ENCODE results near the gene STAP2.

Gene STAP2

GRCh38 chr19:4370418-4371041, 31.9 kb upstream of the STAP2 start:
- DNase-seq = no peak

- no peak for DNase-seq
These were observed 31.2 kb upstream of the STAP2 start for GRCh38 chr19:4369888-4370260.

- no peak for DNase-seq
These were observed 30.7 kb upstream of the STAP2 start for GRCh38 chr19:4369109-4369887.

GRCh38 chr19:4368128-4368820, 29.6 kb upstream of the STAP2 start:
- DNase-seq = no peak

GRCh38 chr19:4367781-4368127, 29.1 kb upstream of the STAP2 start:
- DNase-seq = no peak

GRCh38 chr19:4367336-4367723, 28.7 kb upstream of the STAP2 start:
- no peak for DNase-seq

GRCh38 chr19:4366666-4367335, 28.2 kb upstream of the STAP2 start:
- DNase-seq = no peak

GRCh38 chr19:4365791-4366665, 27.4 kb upstream of the STAP2 start:
- no peak for DNase-seq

- DNase-seq = no peak
These were observed 26.7 kb upstream of the STAP2 start for GRCh38 chr19:4365341-4365740.

- no peak for DNase-seq
These were observed 25.1 kb upstream of the STAP2 start for GRCh38 chr19:4363571-4364304.

GRCh38 chr19:4362831-4363545, 24.4 kb upstream of the STAP2 start:
- DNase-seq = no peak

GRCh38 chr19:4362101-4362828, 23.6 kb upstream of the STAP2 start:
- no peak for DNase-seq

- no peak for DNase-seq
These were observed 22.8 kb upstream of the STAP2 start for GRCh38 chr19:4361152-4362046.

GRCh38 chr19:4360641-4361151, 22.1 kb upstream of the STAP2 start:
- no peak for DNase-seq

- no peak for DNase-seq
These were observed 21.5 kb upstream of the STAP2 start for GRCh38 chr19:4360081-4360569.

GRCh38 chr19:4359627-4360000, 21.0 kb upstream of the STAP2 start:
- no peak for DNase-seq

- DNase-seq = no peak
These were observed 20.3 kb upstream of the STAP2 start for GRCh38 chr19:4358709-4359626.

- no peak for DNase-seq
These were observed 19.3 kb upstream of the STAP2 start for GRCh38 chr19:4357921-4358326.
